HTERT RPE-1 (cell line): ENCODE results near the gene CBFA2T3.

Experiments
- in situ Hi-C: fragments of 300-500 bp; cut with MboI; formaldehyde crosslinking; loops from 4 replicates; pipeline ENCODE4 v1.14.3; 2020; ENCODE audit warnings: low sequenced_read_pairs

CBFA2T3 gene

DNA sequence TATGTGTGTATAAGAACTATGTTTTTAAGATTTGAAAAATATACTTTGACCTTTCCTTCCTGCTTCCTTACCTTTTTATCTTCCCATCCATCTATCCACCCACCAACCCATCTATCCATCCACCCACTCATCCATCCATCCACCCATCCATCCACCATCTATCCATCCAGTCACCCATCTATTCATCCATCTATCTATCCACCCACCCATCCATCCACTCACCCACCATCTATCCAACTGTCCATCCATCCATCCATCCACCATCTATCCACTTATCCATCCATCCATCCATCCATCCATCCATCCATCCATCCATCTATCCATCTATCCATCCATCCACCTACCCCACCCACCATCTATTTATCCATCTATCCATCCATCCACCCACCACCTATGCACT is 12.4 kb downstream of the CBFA2T3 start:
- in situ Hi-C loops: no loop called here

DNA sequence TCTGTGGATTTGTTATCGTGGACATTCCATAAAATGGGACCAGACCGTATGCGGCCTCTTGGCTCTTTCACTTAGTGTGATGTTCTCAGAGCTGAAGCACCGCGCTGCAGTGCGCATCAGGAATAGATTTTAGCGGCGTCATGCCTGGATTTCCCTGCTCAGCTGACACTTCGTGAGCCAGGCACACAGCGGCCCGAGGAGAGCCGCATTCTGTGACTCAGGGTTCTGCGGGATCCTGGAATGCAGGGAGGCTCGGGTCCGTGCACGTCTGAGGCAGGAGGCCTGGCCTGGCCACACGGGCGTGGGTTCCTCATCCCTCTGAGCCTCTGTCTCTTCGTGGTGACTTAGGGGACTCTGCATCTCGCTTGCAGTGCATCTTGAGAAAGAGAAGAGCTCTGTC is 13.4 kb downstream of the CBFA2T3 start:
- in situ Hi-C loops: no loop called here

DNA sequence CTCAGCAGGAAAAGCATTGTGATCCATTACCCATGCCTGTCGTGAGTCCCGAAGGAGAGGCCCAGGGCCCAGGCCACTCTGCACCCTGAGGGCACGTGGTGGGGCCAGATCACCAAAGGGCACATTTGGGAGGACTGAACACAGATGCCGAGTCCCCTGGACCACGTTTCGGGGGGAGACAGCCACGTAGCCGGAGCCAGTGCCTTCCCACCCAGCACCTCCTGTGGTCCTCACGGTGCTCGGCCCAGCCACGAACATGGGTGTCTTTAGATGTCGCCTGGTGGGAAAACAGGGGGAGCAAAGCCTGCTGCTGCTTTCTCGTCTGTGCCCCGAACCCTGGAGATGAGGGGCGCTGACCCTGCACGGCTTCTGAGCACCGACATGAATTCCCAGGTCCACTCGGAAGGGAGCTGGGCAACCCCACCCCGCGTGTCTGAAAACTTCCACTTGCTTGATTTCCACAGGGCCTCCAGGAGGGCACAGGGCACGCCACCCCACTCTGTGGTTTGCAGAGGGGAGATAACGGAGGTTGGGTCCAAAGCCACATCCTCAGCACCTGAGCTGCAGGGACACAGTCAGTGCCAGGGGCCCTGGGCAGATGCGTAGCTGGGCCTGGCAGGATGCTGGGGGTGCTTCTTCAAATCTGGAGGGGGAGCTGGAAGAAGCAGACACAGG is 14.4 kb downstream of the CBFA2T3 start:
- in situ Hi-C loops: no loop called here

DNA sequence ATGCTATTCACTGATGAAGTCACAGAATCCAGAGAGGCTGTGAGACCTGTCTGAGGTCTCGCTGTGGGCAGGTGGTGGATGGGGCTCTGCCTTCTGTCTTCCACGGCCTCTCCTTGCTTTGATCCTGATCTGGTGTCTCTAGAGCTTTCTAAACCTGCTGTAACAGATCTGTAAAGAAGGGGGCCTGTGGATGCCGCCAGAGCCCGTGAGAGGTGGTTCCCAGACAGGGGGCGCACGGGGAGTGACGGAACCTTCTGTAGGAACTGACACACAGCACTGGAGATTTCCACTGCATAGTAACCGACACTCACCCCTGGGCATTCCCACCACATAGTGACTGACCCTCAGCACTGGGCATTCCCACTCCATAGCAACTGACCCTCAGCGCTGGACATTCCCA is 16.0 kb downstream of the CBFA2T3 start:
- in situ Hi-C loops: no loop called here

DNA sequence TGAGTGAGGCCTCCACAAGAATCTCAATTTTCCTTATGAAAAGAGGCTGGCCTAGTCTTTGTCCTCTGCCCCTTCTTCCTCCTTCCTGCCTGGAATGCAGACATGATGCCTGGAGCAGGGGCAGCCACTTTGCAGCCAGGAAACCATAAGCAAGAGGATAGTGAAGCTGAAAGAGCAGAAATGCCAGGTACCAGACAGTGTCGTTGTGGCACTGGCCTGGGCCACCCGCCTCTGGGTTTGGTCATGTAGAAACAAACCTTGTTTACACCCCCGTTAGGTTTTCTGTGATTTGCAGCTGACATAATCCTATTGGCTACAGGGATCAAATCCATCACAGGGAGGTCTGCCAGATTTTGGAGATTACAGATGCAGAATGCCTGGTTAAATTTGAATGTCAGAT is 16.5 kb downstream of the CBFA2T3 start:
- in situ Hi-C loops: no loop called here

DNA sequence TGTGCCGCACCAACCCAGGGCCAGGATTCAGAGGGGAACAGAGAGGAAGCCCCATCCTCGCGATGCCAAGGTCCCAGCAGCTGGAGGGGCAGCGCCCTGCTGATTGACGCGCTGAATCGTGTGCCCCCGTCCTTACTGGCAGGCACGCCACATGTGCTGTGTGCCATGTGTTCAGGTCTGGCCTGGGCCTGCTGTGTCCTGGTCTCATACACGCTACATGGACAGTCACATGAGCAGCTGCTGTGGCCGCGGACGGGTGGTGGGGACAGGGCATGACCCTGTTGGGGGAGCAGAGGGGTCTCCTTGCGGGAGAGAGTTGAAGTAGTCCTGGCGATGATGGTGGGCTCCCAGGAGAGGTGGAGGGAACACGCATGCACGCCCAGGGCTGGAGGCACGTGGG is 18.0 kb downstream of the CBFA2T3 start:
- in situ Hi-C loops: no loop called here

DNA sequence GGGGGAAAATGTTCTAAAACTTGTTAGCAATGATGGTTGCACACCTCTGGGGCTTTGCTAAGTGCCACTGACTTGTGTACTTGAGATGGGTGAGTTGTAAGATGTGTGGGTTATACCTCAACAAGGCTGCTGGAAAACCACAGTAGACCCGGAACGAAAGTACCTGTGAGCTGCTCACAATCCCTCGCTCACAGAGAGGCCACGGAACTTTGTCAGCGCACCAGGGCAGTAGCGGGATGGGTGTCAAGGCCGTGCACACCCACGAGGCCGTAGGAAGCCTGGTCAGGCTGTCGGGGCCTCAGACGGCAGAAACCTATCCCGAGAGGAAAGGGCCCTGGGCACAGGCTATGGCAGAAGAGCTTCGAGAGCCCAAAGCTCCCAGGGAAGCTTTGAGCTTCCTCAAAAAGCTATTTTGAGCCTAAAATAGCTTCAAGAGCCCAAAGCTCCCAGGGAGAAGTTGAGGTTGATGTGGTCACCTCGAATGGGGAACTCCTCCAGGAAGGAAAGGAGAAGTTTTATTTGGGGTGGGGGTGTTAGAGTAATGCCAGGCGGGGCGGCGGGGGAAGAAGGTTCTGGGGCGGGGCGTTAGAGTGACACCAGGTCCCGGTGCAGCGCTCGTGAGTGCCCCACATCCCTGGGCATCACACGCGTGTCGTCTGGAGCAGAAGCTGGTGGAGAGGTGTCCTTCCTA is 19.0 kb downstream of the CBFA2T3 start:
- in situ Hi-C loops: no loop called here

DNA sequence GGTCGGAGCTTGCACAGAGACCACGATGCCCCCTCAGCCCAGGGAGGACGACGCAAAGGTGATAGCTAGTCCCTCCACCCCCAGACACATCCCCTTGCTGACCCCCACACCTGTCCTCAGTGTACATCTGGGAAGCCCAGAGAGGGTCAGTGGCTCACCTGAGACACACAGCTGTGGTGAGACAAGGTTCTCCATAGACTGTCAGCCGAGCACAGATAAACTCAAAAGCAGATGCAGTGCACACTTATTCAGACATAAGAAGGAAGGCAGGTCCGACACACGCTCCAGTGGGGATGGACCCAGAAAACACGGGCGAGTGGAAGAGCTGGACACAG is 19.6 kb downstream of the CBFA2T3 start:
- in situ Hi-C loops: no loop called here

DNA sequence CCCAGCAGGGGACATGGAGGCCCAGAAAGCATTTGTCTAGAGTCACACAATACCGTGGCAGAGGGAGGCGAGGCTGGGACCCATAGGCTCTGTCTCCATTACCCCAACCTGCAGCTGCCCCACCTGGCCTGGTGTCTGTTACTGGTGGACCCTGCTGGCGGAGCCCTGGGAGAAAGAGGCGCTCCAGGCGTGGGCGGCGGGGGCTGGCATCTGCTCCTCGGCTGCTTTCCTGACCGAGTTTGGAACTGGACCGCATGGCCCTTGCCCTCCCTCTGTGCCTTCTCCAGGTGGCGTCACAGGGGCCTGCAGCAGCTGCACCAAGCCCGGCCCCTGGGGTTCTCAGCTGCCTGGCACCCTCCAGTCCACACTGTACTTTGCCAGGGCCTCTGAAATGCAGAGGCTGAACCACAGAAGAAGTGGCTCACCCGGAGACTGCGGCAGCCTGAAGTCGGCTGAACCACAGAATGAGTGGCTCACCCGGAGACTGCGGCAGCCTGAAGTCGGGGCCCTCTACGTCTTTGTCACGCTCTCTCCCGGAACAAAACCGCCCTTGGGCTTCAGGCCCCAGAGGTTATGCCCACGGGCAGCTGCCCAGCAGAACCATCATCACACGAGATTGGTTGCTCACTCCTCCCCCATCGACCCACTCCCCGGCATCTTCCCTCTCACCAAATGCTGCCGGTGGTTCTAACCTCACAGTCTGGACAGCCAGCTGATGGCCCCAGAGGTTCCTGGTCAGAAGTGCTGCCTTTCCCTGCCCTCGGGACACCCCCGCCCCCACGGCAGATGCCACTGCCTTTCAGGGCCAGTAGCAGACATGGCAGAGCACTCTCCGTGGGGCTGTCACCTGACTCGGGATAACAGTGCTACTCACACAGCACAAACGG is 20.2 kb downstream of the CBFA2T3 start:
- in situ Hi-C loops: no loop called here

DNA sequence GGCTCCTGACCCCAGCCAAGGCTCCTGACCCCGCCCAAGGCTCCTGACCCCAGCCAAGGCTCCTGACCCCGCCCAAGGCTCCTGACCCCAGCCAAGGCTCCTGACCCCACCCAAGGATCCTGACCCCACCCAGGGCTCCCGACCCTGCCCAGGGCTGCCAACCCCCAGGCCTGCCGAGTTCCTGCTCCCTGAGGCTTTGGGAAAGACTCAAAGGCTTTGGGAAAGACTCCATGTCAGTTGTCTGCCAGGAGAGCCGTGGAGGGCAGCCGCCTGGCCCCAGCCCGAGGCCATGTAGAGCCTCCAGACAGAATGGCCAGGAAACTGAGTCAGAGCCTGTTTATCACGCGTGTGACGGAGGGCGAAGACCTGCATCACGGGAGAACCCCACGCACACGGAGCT is 21.1 kb downstream of the CBFA2T3 start:
- in situ Hi-C loops: no loop called here

DNA sequence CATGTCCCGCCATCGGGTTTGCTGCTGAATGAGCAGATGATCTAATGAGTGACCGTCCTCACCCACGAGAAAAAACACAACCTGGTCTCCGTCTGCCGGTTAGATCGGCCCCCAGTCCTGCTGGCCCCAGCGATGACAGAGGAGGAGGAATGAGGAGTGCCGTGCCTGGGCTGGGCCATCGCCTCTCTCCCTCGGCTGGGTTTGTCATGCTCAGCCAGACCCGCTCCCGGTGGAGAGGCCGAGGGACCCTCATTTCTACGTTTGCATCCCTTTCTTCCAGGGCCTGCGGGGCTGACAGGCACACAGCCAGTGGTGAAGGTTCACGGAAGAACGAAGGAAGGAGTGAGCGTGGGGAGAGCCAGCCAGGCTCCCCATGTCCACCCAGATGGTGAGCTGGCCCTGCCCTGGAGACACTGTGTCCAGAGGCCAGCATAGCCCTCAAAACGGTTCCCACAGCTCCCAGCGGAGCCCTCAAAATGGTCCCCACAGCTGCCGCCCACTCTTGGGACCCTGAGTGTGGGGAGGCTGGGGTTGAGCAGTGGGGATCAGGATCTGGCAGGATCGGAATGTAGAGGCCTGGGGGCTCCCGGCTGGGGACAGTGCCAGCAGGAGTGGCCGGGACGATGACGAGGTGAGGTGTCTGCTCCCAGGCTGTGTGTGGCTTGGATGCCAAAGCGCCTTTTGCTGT is 23.9 kb downstream of the CBFA2T3 start:
- in situ Hi-C loops: no loop called here

DNA sequence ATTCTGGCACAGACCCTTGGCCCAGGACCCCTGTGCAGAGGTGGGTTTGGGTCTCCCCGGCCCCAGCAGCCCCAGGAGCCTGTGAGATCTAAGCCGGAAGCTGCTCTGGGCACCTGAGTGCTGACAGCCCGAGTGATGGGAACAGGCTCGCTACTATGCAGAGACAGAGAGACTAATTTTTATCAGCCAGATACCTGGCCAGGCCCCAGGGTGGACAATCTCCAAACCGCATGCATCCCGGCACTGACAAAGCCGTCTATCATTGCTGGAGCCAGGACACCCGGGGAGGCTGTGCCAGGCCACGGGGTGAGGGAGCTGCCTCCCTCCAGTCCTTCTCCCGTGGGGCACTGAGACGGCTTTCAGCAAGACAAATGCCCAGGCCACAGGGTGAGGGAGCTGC is 25.0 kb downstream of the CBFA2T3 start:
- in situ Hi-C loops: no loop called here

DNA sequence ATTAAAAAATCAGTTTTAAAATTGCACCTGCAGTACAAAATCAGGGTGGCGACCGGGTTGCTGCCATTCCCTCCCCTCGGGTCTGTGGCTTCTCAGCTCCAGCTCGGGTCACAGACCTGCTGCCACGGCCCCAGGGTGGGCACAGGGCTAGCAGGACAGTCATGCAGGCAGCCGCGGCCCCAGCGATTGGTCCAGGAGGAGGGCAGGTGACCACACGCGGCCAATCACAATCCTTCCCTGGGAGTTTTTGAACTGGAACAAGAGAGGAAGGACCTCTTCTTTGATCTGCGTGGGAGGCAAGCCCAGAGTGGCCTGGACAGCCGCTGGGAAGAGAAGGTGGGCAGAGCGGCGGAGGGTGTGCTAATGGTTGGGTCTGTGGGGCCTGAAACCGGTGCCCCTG is 25.5 kb downstream of the CBFA2T3 start:
- in situ Hi-C loops: no loop called here

DNA sequence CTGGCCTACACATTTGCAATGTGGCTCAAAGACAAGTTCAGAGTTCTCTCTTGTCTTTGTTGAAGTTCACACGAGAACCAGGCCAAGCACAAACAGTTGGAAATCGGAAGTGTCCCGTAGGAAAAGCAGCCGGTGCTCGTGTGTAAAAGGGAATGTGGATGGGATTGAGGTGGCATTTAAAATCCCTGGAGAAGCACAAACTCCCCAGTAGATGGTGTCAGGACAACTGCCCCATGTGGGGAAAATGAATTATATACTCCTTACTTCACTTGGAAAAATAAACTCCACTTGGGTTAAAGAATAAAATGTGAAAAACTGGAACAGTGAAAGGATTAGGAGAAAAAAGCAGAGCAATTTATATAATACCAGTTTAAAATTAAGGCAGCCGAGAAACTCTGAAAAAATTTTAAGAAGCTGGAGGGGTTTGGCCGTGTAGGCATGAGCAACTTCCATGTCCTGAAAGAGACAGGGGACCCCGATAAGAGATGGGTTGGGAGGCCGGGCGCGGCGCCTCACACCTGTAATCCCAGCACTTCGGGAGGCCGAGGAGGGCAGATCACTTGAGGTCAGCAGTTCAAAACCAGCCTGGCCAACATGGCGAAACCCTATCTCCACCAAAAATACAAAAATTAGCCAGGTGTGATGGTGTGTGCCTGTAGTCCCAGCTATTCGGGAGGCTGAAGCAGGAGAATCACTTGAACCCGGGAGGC is 28.1 kb downstream of the CBFA2T3 start:
- in situ Hi-C loops: no loop called here

DNA sequence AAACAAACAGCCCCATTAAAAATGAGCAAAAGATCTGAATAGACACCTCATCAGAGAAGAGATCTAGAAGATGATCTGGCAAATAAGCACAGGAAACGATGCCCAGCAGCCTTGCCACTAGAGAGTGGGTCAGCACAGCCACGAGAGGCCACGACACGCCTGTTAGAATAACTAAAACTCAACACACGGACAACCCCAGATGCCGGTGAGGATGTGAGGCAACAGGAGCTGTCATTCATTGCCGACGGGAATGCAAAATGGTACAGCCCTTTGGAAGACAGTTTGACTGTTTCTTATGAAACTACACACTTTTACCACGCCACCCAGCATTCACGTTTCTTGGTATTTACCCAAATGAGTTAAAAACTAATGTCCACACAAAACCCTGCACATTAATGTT is 31.5 kb downstream of the CBFA2T3 start:
- in situ Hi-C loops: no loop called here

DNA sequence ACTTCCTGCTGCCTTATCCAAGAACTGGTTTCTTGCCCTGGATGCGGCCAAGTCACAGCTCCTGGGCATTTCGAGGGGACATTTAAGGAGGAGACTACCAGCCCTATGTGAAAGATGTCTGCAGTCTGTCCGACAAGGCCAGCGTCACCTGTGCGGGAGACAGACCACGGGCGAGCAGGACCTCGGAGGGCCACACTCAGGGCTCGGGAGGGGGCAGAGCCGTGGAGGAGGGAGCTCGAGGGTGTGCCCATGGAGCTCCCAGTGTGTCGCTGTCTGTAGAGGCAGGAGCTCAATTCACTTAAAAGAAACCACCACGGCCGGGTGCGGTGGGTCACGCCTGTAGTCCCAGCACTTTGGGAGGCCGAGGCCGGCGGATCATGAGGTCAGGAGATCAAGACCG is 33.3 kb downstream of the CBFA2T3 start:
- in situ Hi-C loops: no loop called here

DNA sequence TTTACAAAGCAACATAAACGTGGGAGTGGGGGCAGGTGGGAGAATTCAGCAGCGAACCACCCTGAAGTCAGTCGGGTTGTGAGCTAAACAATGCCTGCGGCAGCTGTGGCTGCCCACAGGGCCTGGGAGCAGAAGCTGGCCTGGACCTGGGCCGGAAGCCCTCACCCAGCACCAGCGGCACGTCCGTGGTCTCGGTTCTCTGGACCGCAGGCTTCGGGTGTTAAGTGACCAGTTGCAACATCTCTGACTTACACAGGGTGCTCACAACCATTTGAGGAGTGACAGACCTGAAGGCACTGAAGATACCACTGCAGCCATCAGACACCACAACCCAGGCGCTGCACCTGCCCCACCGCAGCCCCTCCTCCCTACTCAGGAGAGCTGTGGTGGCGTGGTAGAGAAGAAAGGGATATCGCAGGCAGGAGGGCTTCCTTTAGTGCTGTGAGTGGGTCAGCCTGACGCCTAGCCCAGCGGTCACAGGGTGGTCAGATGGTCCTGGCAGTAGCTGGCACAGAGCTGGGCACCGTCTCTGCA is 33.8 kb downstream of the CBFA2T3 start:
- in situ Hi-C loops: no loop called here

DNA sequence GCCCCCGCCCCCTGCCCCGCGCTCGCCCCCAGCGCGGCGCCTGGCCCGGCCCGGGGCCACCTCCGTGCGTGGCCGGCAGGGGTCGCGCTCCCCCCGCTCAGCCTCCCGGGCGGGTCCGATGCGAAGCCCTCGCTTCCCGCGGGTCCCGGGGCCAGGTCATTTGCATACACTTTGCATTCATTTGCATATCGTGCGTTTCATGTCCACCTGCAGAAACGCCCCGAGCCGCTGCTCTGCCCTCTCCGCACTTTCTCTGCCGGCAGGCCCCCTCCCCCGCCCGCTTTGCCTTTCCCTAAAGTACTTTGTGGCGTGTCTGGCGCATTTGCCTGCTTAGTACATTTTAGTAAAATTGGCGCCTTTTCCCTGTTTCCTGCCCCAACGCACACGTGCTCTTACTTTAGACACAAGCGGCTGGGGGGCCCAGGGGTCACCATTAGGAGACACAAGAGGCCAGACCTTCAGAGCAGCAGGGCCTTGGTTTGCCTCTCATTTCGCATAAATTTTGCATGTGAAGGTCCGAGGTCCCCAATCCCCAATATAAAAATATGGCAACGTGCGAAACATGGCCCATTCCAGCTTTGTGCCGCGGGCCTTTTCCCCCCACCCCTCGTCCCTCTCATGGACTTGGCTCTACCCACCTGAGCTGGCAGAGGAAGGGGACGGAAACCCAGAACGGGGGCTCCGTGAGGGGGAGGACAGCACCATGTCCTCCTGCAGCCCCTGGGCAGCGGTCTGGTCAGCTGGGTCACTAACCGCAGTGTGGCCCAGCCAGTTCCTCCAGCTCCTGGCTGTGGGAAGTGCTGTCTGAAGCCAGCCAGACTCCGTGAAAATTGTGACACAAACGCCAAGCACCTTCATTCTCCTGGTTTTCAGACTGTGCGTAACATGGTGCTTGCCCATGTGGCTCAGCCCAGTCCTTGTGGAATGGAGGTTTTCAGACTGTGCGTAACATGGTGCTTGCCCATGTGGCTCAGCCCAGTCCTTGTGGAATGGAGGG is 34.8 kb downstream of the CBFA2T3 start:
- in situ Hi-C loops: no loop called here
